ENCODE results near the gene MTA1. TPM values are rescaled to one million over a fixed set of nuclear protein-coding genes. Genes with fewer than 3 reads are reported as not detected.

MTA1 gene
- total RNA-seq, 2 experiments from 2014 or later, result 109 to 127 TPM

DNA sequence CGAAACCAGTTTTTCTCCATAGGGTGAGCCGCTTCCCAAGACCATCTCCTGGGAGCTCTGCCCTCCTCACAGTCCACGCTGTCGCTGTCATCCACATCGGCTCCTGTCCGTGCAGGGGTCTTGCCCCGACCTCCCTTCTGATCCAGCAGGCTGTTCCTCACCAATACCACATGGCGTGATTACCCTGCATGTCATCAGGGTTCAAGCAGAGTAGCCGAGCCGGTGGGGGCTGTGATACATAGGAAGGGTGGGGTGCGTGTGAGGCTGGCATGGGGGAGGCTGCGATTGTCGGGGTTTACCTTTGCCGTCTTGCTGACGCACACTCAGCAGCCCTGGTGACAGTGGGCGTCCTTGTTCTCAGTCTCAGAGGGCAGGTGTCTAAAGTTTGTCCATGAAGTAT, 88.4 kb downstream of the MTA1 start:
- H3K9me3 Mint-ChIP-seq (ENCODE audit: insufficient read depth), result no peaks in the 10 kb centered on the region
- H3K27me3 Mint-ChIP-seq (ENCODE audit: low read depth), result peaks cover 20% of the 10 kb centered on the region
- H3K36me3 Mint-ChIP-seq (ENCODE audit: low read depth), result no peaks in the 10 kb centered on the region
- CTCF ChIA-PET, result no interaction called here
- H3K27ac Mint-ChIP-seq, result no peak overlapping the region
- ATAC-seq (no peak), DNase-seq (no peak)
- POLR2A ChIA-PET, result no interaction called here
- peaks cover 8% of the 10 kb centered on the region for H3K4me1 Mint-ChIP-seq (ENCODE audit: low read depth)
- H3K4me3 Mint-ChIP-seq, result no peak overlapping the region

DNA sequence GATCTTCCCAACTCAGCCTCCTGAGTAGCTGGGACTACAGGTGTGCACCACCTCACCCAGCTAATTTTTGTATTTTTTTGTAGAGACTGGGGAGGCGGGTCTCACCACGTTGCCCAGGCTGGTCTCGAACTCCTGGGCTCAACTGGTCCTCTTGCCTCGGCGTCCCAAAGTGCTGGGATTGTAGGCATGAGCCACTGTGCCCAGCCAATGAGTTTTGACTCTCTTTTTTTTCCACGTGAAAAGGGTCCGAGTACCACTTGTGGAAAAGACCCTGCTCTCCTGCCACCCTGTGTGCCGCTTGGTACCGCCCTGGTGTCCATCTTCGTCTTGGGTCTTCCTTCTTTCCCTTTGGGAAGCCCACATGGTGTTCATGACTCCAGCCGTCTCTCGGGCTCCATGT, 89.0 kb downstream of the MTA1 start:
- DNase-seq (no peak), ATAC-seq (no peak)
- no peak overlapping the region for H3K27ac Mint-ChIP-seq
- ChIA-PET POLR2A (no interaction called here), CTCF (no interaction called here)
- peaks cover 20% of the 10 kb centered on the region for H3K27me3 Mint-ChIP-seq (ENCODE audit: low read depth)
- H3K4me3 Mint-ChIP-seq, result no peak overlapping the region
- no peaks in the 10 kb centered on the region for H3K9me3 Mint-ChIP-seq (ENCODE audit: insufficient read depth)
- H3K4me1 Mint-ChIP-seq (ENCODE audit: low read depth), result peaks cover 8% of the 10 kb centered on the region
- no peaks in the 10 kb centered on the region for H3K36me3 Mint-ChIP-seq (ENCODE audit: low read depth)

DNA sequence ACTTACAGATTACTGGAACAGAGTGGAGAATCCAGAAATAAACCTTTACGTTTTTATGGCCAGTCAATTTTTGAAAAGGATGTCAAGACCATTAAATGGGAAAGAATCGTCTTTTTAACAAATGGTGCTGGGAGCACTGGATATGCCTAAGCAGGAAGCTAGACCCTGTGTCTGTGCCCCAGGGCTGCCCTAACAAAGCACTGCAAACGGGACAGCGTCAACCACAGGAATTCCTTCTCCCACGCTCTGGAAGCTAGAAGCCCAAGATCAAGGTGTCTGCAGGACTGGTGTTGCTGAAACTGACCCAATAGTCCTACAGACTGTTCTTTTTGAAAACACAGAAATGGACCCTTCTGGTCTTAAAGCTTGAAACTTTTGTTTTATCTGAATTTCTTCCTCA, 97.5 kb downstream of the MTA1 start:
- H3K9me3 Mint-ChIP-seq (ENCODE audit: insufficient read depth), result no peaks in the 10 kb centered on the region
- no peak overlapping the region for H3K4me3 Mint-ChIP-seq
- H3K4me1 Mint-ChIP-seq (ENCODE audit: low read depth), result no peaks in the 10 kb centered on the region
- ChIA-PET CTCF (interaction anchor here (1.6 kb wide), 1 partner anchor 146 kb away, joined by 3 read pairs; no protein-coding TSS in a partner anchor), POLR2A (no interaction called here)
- H3K27ac Mint-ChIP-seq, result no peak overlapping the region
- no peaks in the 10 kb centered on the region for H3K36me3 Mint-ChIP-seq (ENCODE audit: low read depth)
- DNase-seq (no peak), ATAC-seq (no peak)
- peaks cover 32% of the 10 kb centered on the region for H3K27me3 Mint-ChIP-seq (ENCODE audit: low read depth)

DNA sequence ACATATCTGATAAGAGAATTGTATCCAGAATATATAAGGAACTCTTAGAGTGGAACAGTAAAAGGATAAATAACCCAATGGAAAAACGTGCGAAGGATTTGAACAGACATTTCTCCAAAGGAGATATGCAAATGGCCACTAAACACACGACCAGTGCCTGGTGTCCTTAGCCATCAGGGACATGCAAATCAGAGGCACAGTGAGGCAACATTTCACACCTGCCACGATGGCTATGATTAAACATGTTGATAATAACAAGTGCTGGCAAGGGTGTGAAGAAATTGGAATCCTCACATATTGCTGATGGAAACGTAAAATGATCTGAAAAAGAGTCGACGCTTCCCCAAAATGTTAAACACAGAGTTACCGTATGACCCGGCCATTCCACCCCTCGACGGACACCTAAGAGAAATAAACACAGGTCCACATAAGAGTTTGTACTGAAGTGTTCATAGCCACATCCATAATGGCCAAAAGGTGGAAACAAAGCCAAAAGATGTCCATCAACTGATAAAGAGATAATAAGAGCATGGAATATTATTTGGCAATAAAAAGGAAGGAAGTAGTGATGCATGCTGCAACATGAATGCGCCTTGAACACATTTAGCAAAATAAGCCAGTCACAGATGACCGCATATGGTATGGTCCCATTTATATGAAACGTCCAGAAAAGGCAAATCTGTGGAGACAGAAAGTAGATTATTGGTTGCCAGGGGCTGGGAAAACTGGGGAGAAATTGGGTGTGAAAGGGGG, 100.5 kb downstream of the MTA1 start:
- CTCF ChIA-PET, result no interaction called here
- no peak overlapping the region for H3K4me3 Mint-ChIP-seq
- H3K4me1 Mint-ChIP-seq (ENCODE audit: low read depth), result no peaks in the 10 kb centered on the region
- H3K36me3 Mint-ChIP-seq (ENCODE audit: low read depth), result no peaks in the 10 kb centered on the region
- H3K27me3 Mint-ChIP-seq (ENCODE audit: low read depth), result peaks cover 39% of the 10 kb centered on the region
- POLR2A ChIA-PET, result no interaction called here
- H3K9me3 Mint-ChIP-seq (ENCODE audit: insufficient read depth), result no peaks in the 10 kb centered on the region
- DNase-seq (no peak), ATAC-seq (no peak)
- H3K27ac Mint-ChIP-seq, result no peak overlapping the region

Other genes with a start within 250 kb of the MTA1 start
- 10 to 100 TPM; 25.3 to 27.9 TPM for gene NUDT14, start 238.5 kb upstream of the MTA1 start, total RNA-seq
- gene BTBD6, start 171.3 kb upstream of the MTA1 start, total RNA-seq, result 10 to 100 TPM; 53.7 to 59.8 TPM
- gene BRF1, start 118.8 kb upstream of the MTA1 start, total RNA-seq, result 10 to 100 TPM; 42.1 to 44.7 TPM
- 10 to 100 TPM; 32.9 to 38.5 TPM for gene PACS2, start 105.1 kb upstream of the MTA1 start, total RNA-seq
- 1 to 10 TPM; 1.9 to 2.4 TPM for gene TEX22, start 21.3 kb upstream of the MTA1 start, total RNA-seq
- gene CRIP2, start 55.0 kb downstream of the MTA1 start, total RNA-seq, result under 1 TPM; 0.21 to 0.31 TPM
- gene CRIP1, start 67.1 kb downstream of the MTA1 start, total RNA-seq, result 100 to 1,000 TPM; 587 to 613 TPM
- gene TEDC1, start 71.4 kb downstream of the MTA1 start, total RNA-seq, result 10 to 100 TPM; 56.5 to 61.8 TPM
- 1 to 10 TPM; 8.6 to 9.2 TPM for gene TMEM121, start 106.8 kb downstream of the MTA1 start, total RNA-seq